Measurements from ENCODE around the gene PDIA5.
"Not testable (repeated sequence)": the region's sequence is repeated elsewhere in the genome, so short reads cannot be mapped to it uniquely, and the experiment has no call there.

The PDIA5 gene

GRCh38 chr3:123140550-123140949 is 73.7 kb downstream of the PDIA5 start:
- in situ Hi-C loops (cut with HindIII; ENCODE audit: low sequenced_read_pairs), result no loop called here

DNA sequence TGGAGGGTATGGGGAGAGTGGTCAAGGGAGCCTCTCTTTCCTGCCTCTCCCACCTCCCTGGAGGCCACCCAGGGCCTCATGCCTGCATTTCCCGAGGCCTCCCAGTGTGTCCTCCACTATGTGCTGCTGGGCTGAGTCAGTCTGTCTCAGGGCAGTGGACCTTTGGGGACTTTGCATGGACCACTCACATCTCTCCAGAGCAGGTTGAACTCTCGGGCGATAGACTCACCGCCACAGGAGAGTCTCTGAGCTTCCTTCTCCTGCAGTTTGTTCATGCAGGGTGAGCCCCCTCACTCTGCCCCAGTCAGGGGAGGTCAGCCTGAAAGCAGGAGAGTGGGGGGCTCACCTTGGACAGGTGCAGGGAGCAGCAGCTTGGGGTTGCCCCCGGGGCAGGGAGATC is 74.5 kb downstream of the PDIA5 start:
- in situ Hi-C loops (cut with HindIII; ENCODE audit: low sequenced_read_pairs), result no loop called here

DNA sequence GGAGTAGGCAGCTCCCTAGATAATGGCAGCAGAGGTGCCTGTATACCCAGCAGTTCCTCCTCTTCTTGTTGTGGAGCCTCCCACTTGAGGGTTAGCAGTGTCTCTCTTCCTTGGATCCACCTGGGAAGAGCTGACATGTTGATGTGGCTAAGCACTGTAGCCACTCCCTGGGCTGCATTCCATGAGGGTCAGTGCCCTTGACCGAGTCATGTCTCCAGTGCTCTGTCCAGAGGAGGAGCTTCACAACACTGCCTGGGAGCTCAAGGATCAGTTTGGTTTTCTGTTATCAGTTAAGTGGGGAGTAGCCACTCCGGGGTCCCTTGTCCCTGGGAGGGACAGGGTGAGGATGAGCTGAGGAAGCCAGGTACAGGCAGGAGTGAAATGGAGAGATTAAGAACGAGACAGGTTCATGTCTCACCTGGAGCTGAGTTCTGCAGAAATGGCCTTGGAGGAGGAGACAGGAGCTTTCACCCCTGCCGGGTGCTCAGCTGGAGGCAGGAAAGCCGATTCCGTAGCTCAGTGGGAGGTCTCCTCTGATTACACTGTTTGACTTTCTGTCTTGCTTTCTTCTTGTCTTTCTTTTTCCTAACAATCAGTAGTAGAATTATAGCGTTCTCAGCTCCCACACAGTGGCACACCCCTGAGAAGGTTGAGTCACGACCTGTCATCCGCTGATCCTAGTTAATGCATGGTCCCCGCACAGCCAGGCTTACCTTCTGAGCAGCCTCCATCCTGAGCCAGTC is 77.0 kb downstream of the PDIA5 start:
- in situ Hi-C loops (cut with HindIII; ENCODE audit: low sequenced_read_pairs), result no loop called here

GRCh38 chr3:123147754-123148535 is 81.1 kb downstream of the PDIA5 start:
- in situ Hi-C loops (cut with HindIII; ENCODE audit: low sequenced_read_pairs), result loop anchor here (5.0 kb wide), 1 partner anchor 46 kb away; no protein-coding TSS in a partner anchor

DNA sequence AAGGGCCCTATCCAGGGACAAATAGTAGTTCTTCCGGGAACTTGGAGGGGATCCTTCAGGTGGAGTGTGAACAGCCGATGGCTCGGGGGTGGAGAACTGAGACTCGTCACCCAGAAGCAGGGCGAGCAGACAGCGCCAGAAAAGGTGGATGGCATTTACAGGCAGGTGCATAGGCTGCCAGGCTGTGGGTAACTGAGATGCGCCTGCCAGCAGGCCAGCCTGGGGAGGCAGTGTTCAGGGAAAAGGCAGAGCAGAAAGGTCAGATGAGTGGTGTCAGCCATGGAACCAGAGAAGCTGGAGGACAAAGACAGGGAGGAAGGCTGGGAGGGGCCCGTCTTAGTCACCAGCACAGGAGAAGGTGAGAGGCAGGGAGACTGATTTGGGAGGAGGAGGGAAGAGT is 81.9 kb downstream of the PDIA5 start:
- in situ Hi-C loops (cut with HindIII; ENCODE audit: low sequenced_read_pairs), result loop anchor here (5.0 kb wide), 1 partner anchor 46 kb away; no protein-coding TSS in a partner anchor

DNA sequence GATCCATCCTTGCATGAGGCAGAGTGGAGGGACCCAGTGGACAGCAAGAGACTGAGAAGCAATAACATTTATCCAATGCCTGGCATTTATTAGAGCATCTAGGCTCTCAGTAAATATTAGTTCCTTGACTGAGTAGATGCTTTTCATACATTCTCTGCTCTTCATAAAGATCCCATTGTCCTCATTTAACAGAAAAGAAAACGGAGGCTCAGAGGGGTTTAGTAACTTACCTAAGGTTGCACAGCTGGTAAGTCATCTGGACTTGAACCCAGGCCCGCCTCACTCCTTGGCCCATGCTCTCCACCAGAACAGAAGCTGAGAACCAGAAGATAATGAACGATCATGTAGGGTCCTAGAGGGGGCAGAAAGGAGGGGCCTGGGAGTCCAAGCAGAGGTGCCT is 82.7 kb downstream of the PDIA5 start:
- in situ Hi-C loops (cut with HindIII; ENCODE audit: low sequenced_read_pairs), result loop anchor here (5.0 kb wide), 1 partner anchor 47 kb away; no protein-coding TSS in a partner anchor

GRCh38 chr3:123150449-123151215 is 83.8 kb downstream of the PDIA5 start:
- in situ Hi-C loops (cut with HindIII; ENCODE audit: low sequenced_read_pairs), result no loop called here

DNA sequence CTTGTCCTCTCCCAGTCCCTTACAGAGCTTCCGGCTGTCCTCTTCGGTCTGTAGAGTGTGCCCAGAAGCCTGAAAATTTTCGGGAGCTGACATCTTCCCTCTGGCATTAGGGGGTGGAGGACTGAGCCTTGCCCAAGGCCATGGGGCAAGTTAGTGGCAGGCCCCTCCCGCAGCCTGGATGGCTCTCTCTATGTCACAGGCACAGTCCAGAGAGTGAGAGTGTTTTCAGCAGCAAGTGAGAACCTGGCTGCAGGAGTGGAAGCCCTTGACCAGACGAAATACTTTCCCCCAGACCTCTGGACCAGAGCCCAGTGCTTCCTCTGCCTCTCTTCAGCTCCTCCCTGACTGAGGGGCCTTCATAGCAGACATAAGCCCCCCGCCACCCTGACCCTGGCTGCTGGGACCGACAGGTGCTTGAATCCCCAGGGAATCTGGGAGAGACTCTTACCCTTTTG is 84.5 kb downstream of the PDIA5 start:
- in situ Hi-C loops (cut with HindIII; ENCODE audit: low sequenced_read_pairs), result no loop called here

DNA sequence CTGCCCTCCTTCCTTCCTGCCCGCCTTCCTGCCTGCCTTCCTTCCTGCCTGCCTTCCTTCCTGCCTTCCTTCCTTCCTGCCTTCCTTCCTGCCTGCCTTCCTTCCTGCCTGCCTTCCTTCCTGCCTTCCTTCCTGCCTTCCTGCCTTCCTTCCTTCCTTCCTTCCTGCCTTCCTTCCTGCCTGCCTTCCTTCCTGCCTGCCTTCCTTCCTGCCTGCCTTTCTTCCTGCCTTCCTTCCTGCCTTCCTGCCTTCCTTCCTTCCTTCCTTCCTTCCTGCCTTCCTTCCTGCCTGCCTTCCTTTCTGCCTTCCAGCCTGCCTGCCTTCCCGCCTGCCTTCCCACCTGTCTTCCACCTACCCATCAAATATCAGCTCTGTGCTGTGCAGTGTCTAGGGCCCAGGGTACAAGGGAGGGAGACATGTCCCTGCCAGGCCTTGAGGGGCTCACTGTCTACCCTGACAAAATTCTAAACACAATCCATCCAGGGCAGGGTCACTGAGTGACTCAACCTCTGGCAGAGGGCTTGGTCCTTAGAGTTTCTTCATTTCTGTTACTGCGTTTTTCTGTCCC is 85.1 kb downstream of the PDIA5 start:
- in situ Hi-C loops (cut with HindIII; ENCODE audit: low sequenced_read_pairs), result not testable (repeated sequence)

DNA sequence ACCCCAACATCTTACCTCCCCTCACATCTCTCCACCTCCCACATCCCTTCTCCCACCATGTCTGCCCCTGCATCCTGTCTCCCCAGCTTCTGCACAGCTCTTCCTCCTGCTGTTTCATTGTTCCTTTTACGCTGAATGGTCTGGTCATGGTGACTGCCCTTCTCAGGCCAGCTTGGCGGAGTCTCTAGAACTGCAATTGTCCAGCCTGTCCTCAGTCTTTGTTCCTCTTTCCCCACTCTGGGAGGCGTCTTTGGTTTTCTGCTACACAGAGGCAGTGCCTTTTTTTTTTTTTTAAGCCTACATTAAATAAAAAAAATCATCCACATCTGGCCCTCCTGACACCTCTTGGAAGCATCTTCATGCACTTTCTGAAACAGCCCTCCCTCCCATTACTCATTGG is 85.9 kb downstream of the PDIA5 start:
- in situ Hi-C loops (cut with HindIII; ENCODE audit: low sequenced_read_pairs), result no loop called here

DNA sequence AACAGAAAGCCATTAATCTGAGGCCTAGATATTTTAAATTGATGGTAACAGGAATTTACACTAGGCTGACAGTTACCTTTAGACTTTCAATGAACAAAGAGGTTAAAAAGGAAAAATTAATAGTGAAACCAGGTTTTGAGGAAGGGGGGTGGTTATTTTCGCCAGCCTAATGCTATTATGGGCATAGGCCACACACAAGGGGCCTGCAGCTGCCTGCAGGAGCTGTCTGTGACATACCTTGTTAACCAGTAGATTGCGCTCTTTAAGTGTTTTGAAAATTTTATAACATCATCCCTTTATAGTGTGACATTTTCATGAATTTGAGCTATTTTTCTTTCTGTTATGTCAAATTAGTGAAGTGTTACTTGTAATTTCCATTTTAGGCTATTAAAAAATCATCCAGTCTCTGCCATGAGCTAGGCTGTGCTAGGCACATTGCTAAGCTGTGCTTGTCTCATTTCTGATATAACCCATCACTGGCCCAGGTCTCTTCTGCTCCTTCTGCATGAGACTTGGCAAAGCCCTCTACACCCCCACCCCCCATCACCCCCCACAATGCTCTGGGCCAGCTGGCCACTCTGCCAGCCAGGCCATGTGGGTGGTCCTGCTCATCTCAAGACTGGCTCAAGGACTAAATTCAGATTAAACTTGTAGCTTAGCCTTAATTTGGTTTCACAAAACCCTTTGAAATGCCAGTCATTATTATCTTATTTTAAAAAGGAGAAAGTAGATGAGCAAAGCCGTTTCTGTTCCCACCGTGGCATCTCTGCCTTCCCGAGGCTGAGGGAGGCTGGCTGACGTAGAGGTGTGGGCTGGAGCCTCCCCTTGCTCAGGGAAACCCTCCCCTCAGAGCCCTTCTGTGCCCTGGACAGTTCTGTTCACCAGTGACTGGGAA is 86.5 kb downstream of the PDIA5 start:
- in situ Hi-C loops (cut with HindIII; ENCODE audit: low sequenced_read_pairs), result no loop called here

- in situ Hi-C loops (cut with HindIII; ENCODE audit: low sequenced_read_pairs), result no loop called here
Observed at GRCh38 chr3:123154020-123154985, 87.5 kb downstream of the PDIA5 start.

DNA sequence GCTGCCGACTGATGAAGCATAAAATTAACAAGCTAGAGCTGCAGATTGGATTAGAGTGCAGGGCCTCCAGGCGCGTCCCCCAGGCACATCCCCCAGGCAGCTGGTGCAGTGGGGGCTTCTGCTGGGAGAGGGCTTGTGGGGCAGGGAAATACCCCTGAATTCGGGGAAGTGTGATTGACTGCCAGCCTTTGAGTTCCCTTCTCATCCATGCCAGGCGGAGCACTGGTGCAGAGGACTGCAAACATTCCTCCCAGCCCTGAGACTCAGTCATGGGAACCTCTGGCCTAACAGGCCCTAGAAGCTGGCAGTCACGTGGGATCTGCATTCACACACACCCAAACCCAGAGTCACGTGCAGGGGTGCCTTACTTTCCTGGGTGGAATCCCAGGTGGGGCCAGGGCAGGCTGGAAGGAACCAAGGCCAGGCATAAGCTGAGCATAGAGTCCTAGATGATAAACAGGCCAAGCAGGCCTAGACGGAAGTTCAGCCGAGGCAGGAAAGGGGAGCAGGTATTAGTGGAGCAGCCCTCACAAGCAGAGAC is 88.7 kb downstream of the PDIA5 start:
- in situ Hi-C loops (cut with HindIII; ENCODE audit: low sequenced_read_pairs), result no loop called here

DNA sequence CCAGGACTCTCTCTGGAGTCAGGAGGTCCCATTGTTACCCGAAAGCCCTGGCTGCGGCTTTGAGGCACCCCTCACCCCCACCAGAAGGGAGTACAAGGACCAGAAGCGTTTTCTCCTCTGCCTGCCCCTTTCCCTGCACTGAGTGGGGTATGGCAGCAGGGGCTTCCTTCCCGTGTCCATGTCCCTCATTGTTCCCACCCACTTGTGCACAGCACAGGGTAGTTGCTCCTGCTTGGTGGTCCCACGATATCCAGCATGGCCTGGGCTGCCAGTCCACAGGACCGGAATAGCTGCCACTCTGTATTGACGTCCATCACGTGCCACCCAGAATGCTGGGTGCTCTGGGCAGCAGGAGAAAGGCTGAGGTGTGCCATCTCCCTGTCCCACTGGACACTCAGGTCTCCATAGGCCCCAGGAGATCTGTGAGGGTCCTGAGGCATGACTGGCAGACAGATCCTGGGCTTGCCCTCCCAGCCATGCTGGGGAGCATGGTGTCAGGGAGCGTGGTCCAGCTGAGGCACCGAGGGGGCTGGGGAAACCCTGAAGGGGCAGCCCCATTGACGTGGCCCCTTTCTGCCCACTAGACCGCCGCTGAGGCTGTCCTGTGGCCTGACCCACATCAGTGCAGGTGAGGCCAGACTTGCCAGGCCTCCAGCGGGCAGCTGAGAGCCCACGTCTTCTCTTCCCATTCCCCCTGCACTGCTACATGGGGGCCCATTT is 89.6 kb downstream of the PDIA5 start:
- in situ Hi-C loops (cut with HindIII; ENCODE audit: low sequenced_read_pairs), result no loop called here

- in situ Hi-C loops (cut with HindIII; ENCODE audit: low sequenced_read_pairs), result no loop called here
Observed at GRCh38 chr3:123157209-123157597, 90.4 kb downstream of the PDIA5 start.

- in situ Hi-C loops (cut with HindIII; ENCODE audit: low sequenced_read_pairs), result no loop called here
Observed at GRCh38 chr3:123157598-123158287, 90.9 kb downstream of the PDIA5 start.

DNA sequence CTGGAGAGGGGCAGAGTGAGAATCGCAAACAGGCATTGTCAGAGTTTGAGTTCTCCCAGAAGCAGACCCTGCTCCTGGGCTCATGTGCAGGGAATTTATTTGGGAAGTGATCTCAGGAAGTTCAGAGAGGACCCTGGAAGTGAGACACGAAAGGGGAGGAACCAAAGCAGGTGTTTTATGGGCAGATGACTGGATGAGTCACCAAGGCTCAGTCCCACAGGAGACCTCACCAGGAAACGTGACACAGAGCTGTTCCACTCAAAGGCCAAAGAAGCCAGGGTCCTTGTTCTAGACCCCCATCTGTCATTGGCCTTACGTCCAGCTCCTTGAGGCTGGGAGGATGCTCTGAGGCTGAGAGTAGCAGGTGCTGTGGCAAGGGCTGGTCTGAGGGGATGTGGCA is 91.5 kb downstream of the PDIA5 start:
- in situ Hi-C loops (cut with HindIII; ENCODE audit: low sequenced_read_pairs), result no loop called here
